IMR-90 (cell line): ENCODE results near the gene GPR17. TPM values are rescaled to one million over a fixed set of nuclear protein-coding genes. Genes with fewer than 3 reads are reported as not detected.

Experiments
- ATAC-seq: fragments of 200-7000 bp; cut with Tn5 transposase; 2 replicates; pipeline ENCODE4 v1.9.1; 2020; ENCODE audit warnings: low read depth, mild to moderate bottlenecking, moderate library complexity
- BruUV-seq: library from RNA; stranded (reverse); fragments of 400-500 nt; replicated peaks from 2 replicates; lab custom pipeline; 2021; lab: Mats Ljungman, UMichigan
- CTCF ChIA-PET: fragments of 300-600 bp; formaldehyde crosslinking; extraction: SDS; loops from one replicate; lab custom pipeline; 2021; ENCODE audit warnings: antibody characterized with exemption; lab: Yijun Ruan, JAX
- POLR2A ChIA-PET: fragments of 300-600 bp; sonication (Branson Sonifier 250); formaldehyde crosslinking; loops from one replicate; lab custom pipeline; 2022; ENCODE audit warnings: antibody characterized with exemption; ENCODE audit not compliant: unreplicated experiment; lab: Charles Lee
- DNase-seq: peaks from one replicate; pipeline ENCODE4 v3.0.0; 2013
- H2AFZ ChIP-seq: replicated peaks from 2 replicates; pipeline ENCODE3; 2013; ENCODE audit warnings: low read length, mild to moderate bottlenecking; ENCODE audit not compliant: poor library complexity
- H2AK5ac ChIP-seq: 2 replicates; pipeline ENCODE4 v1.6.1; 2013; ENCODE audit warnings: low read depth, low read length, inconsistent platforms
- H2AK9ac ChIP-seq: replicated peaks from 2 replicates; pipeline ENCODE3; 2013; ENCODE audit warnings: mild to moderate bottlenecking, low read depth, low read length, moderate library complexity; ENCODE audit not compliant: poor library complexity
- H2BK120ac ChIP-seq: 2 replicates; pipeline ENCODE4 v1.6.1; 2013; ENCODE audit warnings: low read depth, low read length, inconsistent platforms
- H2BK15ac ChIP-seq: 3 replicates; pipeline ENCODE4 v1.6.1; 2013; ENCODE audit warnings: low read depth, low read length, inconsistent platforms
- H2BK20ac ChIP-seq: 2 replicates; pipeline ENCODE4 v1.6.1; 2013; ENCODE audit warnings: low read depth, mild to moderate bottlenecking, inconsistent platforms, low read length, moderate library complexity
- H2BK5ac ChIP-seq: 2 replicates; pipeline ENCODE4 v1.6.1; 2013; ENCODE audit warnings: mild to moderate bottlenecking, low read depth, low read length, inconsistent platforms; ENCODE audit not compliant: poor library complexity, severe bottlenecking
- H3K14ac ChIP-seq: replicated peaks from 2 replicates; pipeline ENCODE4 v1.6.1; 2013; ENCODE audit warnings: low read depth, low read length, inconsistent platforms
- H3K18ac ChIP-seq: 2 replicates; pipeline ENCODE4 v1.6.1; 2013; ENCODE audit warnings: low read depth, low read length, control low read depth
- H3K23ac ChIP-seq: 2 replicates; pipeline ENCODE4 v1.6.1; 2013; ENCODE audit warnings: low read depth, low read length, inconsistent platforms
- H3K27ac ChIP-seq: 2 replicates; pipeline ENCODE4 v1.5.1; 2013; ENCODE audit warnings: mild to moderate bottlenecking, control low read depth, low read length; ENCODE audit not compliant: insufficient read depth
- H3K27me3 ChIP-seq: 2 replicates; pipeline ENCODE4 v1.6.1; 2013; ENCODE audit warnings: low read length; ENCODE audit not compliant: control insufficient read depth, insufficient read depth
- H3K36me3 ChIP-seq: 2 replicates; pipeline ENCODE4 v1.6.1; 2013; ENCODE audit warnings: low read length, mixed read lengths; ENCODE audit not compliant: control insufficient read depth, insufficient read depth
- H3K4ac ChIP-seq: 2 replicates; pipeline ENCODE4 v1.6.1; 2013; ENCODE audit warnings: low read depth, low read length, inconsistent platforms
- H3K4me1 ChIP-seq: 2 replicates; pipeline ENCODE4 v1.6.1; 2013; ENCODE audit warnings: low read length, mixed read lengths; ENCODE audit not compliant: control insufficient read depth, insufficient read depth
- H3K4me2 ChIP-seq: 2 replicates; pipeline ENCODE4 v1.6.1; 2013; ENCODE audit warnings: low read depth, mild to moderate bottlenecking, control low read depth, low read length, moderate library complexity
- H3K4me3 ChIP-seq: 2 replicates; pipeline ENCODE4 v1.5.1; 2013; ENCODE audit warnings: low read depth, mild to moderate bottlenecking, control low read depth, low read length, moderate library complexity; ENCODE audit not compliant: insufficient read depth
- H3K56ac ChIP-seq: 2 replicates; pipeline ENCODE4 v1.6.1; 2013; ENCODE audit warnings: low read length, inconsistent platforms; ENCODE audit not compliant: insufficient read depth; ENCODE audit errors: extremely low read depth
- H3K79me1 ChIP-seq, 2 experiments: 2 replicates each; pipeline ENCODE4 v1.6.1; 2013; ENCODE audit warnings: low read length in 2 of 2, inconsistent platforms in 1 of 2, low read depth in 1 of 2
- H3K9ac ChIP-seq: 2 replicates; pipeline ENCODE4 v1.6.1; 2013; ENCODE audit warnings: low read depth, low read length, control low read depth
- H3K9me1 ChIP-seq: 2 replicates; pipeline ENCODE4 v1.6.1; 2013; ENCODE audit warnings: low read length, inconsistent platforms; ENCODE audit not compliant: insufficient read depth
- H3K9me3 ChIP-seq: 2 replicates; pipeline ENCODE4 v1.6.1; 2013; ENCODE audit warnings: low read length; ENCODE audit not compliant: control insufficient read depth, insufficient read depth
- H4K20me1 ChIP-seq: 2 replicates; pipeline ENCODE4 v1.6.1; 2013; ENCODE audit warnings: low read length, inconsistent platforms; ENCODE audit not compliant: insufficient read depth
- H4K5ac ChIP-seq: 2 replicates; pipeline ENCODE4 v1.6.1; 2013; ENCODE audit warnings: mild to moderate bottlenecking, low read depth, low read length, control low read depth
- H4K8ac ChIP-seq, 2 experiments: 2 replicates each; pipeline ENCODE4 v1.6.1; 2013; ENCODE audit warnings: low read depth in 2 of 2, low read length in 2 of 2, control low read depth in 1 of 2, inconsistent platforms in 1 of 2
- H4K91ac ChIP-seq: 2 replicates; pipeline ENCODE4 v1.6.1; 2013; ENCODE audit warnings: low read depth, low read length, inconsistent platforms; ENCODE audit not compliant: insufficient read depth
- BHLHE40 ChIP-seq: fragments of 150-350 bp; IDR thresholded peaks from 2 replicates; pipeline ENCODE4 v1.6.1; 2016; ENCODE audit warnings: mild to moderate bottlenecking, low read depth, low read length
- CHD1 ChIP-seq: IDR thresholded peaks from 2 replicates; pipeline ENCODE4 v1.6.1; 2012; ENCODE audit warnings: low read depth, low read length, improper control_type of control experiment
- ELK1 ChIP-seq: fragments of 150-350 bp; IDR thresholded peaks from 2 replicates; pipeline ENCODE4 v1.6.1; 2016; ENCODE audit warnings: low read depth, mild to moderate bottlenecking, low read length, moderate library complexity, borderline replicate concordance
- FOS ChIP-seq: fragments of 150-350 bp; IDR thresholded peaks from 2 replicates; pipeline ENCODE4 v1.6.1; 2016; ENCODE audit warnings: low read depth, low read length
- MAFK ChIP-seq: IDR thresholded peaks from 2 replicates; pipeline ENCODE4 v1.6.1; 2012; ENCODE audit warnings: low read depth, low read length, improper control_type of control experiment
- MAZ ChIP-seq: IDR thresholded peaks from 2 replicates; pipeline ENCODE4 v1.6.1; 2012; ENCODE audit warnings: low read depth, mild to moderate bottlenecking, low read length, improper control_type of control experiment, moderate library complexity, borderline replicate concordance
- NFE2L2 ChIP-seq: fragments of 150-350 bp; IDR thresholded peaks from 2 replicates; pipeline ENCODE4 v1.6.1; 2016; ENCODE audit warnings: low read depth, mild to moderate bottlenecking, low read length
- POLR2A ChIP-seq: IDR thresholded peaks from 2 replicates; pipeline ENCODE4 v1.6.1; 2012; ENCODE audit warnings: mild to moderate bottlenecking, low read depth, low read length
- RAD21 ChIP-seq: IDR thresholded peaks from 2 replicates; pipeline ENCODE4 v1.6.1; 2012; ENCODE audit warnings: low read length, improper control_type of control experiment
- RCOR1 ChIP-seq: IDR thresholded peaks from 2 replicates; pipeline ENCODE4 v1.6.1; 2012; ENCODE audit warnings: mild to moderate bottlenecking, low read length, improper control_type of control experiment; ENCODE audit not compliant: insufficient replicate concordance
- RFX5 ChIP-seq: IDR thresholded peaks from 2 replicates; pipeline ENCODE4 v1.8.0; 2012; ENCODE audit warnings: low read depth, mild to moderate bottlenecking, low read length, moderate library complexity
- SMC3 ChIP-seq: fragments of 150-350 bp; IDR thresholded peaks from 2 replicates; pipeline ENCODE4 v1.6.1; 2016; ENCODE audit warnings: low read depth, mild to moderate bottlenecking, antibody characterized with exemption, low read length, moderate library complexity
- USF2 ChIP-seq: fragments of 150-350 bp; IDR thresholded peaks from 2 replicates; pipeline ENCODE4 v1.6.1; 2017; ENCODE audit warnings: mild to moderate bottlenecking, antibody characterized with exemption, low read length, low read depth
- WGBS, 2 experiments: methylation state at CpG; one replicate each; pipeline versions ENCODE4 v1.1.5 to v1.1.7; 2013; ENCODE audit warnings: missing lambda C conversion rate in 2 of 2; ENCODE audit not compliant: insufficient read length in 1 of 2; ENCODE audit errors: extremely low coverage in 2 of 2; 5-methylcytosine and 5-hydroxymethylcytosine counted together
- dilution Hi-C: fragments of 300-500 bp; cut with HindIII; formaldehyde crosslinking; loops from one replicate; pipeline ENCODE4 v1.14.3; 2018; ENCODE audit warnings: low sequenced_read_pairs; ENCODE audit not compliant: unreplicated experiment
- in situ Hi-C: fragments of 300-500 bp; cut with MboI; formaldehyde crosslinking; loops from 3 replicates; pipeline ENCODE4 v1.14.3; 2019; ENCODE audit warnings: low sequenced_read_pairs, inconsistent platforms, mixed read lengths
- intact Hi-C: fragments of 100-400 bp; cut with micrococcal nuclease; formaldehyde crosslinking; loops from 2 replicates; pipeline ENCODE4 v1.10.0; 2022
- polyA plus RNA-seq, 3 experiments: library from polyadenylated mRNA; depleted of rRNA; stranded (reverse); fragments of >200 nt; gene quantifications; 2 replicates each; pipeline ENCODE4 v1.2.3, GENCODE V29; 2012; ENCODE audit warnings: low replicate concordance in 1 of 3
- total RNA-seq: library from RNA; depleted of rRNA; stranded (reverse); fragments of >200 nt; gene quantifications from 2 replicates; pipeline ENCODE4 v1.2.3, GENCODE V29; 2012

The GPR17 gene
- total and polyA plus RNA-seq, 2 of the 4 experiments (the other 2 are of a cell fraction), result not detected

DNA sequence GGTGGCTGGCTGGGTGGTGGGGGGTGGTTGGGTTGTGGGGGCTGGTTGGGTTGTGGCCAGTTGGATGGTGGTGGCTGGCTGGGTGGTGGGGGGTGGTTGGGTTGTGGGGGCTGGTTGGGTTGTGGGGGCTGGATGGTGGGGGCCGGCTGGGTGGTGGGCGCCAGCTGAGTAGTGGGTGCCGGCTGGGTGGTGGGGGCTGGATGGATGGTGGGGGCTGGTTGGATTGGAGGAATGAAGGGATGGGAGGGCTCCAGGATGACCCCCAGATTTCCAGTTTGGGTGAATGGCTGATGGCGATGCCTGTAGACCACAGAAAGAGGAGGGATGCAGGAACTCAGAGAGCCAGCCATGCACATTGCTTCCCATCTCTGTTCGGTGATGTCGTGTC is 26.8 kb upstream of the GPR17 start:
- no peak overlapping the region for H2AK5ac ChIP-seq
- POLR2A ChIA-PET, result no interaction called here
- no peak overlapping the region for H2AFZ ChIP-seq
- intact Hi-C loops (no loop called here), dilution Hi-C loops (no loop called here), in situ Hi-C loops (no loop called here)
- CTCF ChIA-PET, result no interaction called here
- no peak for ATAC-seq
- BruUV-seq, result no TSS peak
- peaks cover under 1% of the 10 kb centered on the region; the same call in 1 of the 2 replicates for H3K27me3 ChIP-seq
- H3K36me3 ChIP-seq, result no peaks in the 10 kb centered on the region
- no peak overlapping the region for H2BK20ac ChIP-seq
- peaks cover 5% of the 10 kb centered on the region for H3K4me1 ChIP-seq
- H4K8ac ChIP-seq, result no peak overlapping the region
- no peak overlapping the region for H3K4me3 ChIP-seq
- no peak overlapping the region for H3K9ac ChIP-seq
- no peak overlapping the region for H3K14ac ChIP-seq
- H4K91ac ChIP-seq, result no peak overlapping the region
- no peak overlapping the region for H2BK120ac ChIP-seq
- peaks cover 6% of the 10 kb centered on the region; the same call in 1 of the 2 replicates for H3K9me1 ChIP-seq
- H3K4me2 ChIP-seq, result no peak overlapping the region
- H2BK5ac ChIP-seq, result no peak overlapping the region
- no peak overlapping the region for H3K23ac ChIP-seq
- H3K56ac ChIP-seq, result no peak overlapping the region
- H4K20me1 ChIP-seq, result no peaks in the 10 kb centered on the region
- no peaks in the 10 kb centered on the region for H3K79me1 ChIP-seq
- no peak overlapping the region for H3K27ac ChIP-seq
- WGBS, 2 experiments, result 100% methylated on average over 1 of the region's 6 CpGs; no CpG with 5 or more reads in 1 of the 2 experiments
- no peak for DNase-seq
- no peak overlapping the region for H2BK15ac ChIP-seq
- no peak overlapping the region for H4K5ac ChIP-seq
- H3K18ac ChIP-seq, result no peak overlapping the region
- TF ChIP-seq MAFK, result no peak
- no peak for TF ChIP-seq USF2
- no peak for TF ChIP-seq RFX5
- TF ChIP-seq NFE2L2, result no peak
- no peak for TF ChIP-seq BHLHE40
- TF ChIP-seq SMC3, result no peak
- no peak for TF ChIP-seq FOS
- no peak for TF ChIP-seq MAZ
- TF ChIP-seq RAD21, result no peak
- no peak for TF ChIP-seq ELK1
- no peak for TF ChIP-seq CHD1
- TF ChIP-seq POLR2A, result no peak
- no peak for TF ChIP-seq RCOR1
- H2AK9ac ChIP-seq, result no peak overlapping the region
- no peaks in the 10 kb centered on the region for H3K9me3 ChIP-seq
- no peak overlapping the region for H3K4ac ChIP-seq
